GM18507 (cell line): Measurements from ENCODE around the gene MKNK1.

Experiments
- DNase-seq: peaks from one replicate; pipeline ENCODE4 v3.0.0; 2011; ENCODE audit warnings: low read depth; ENCODE audit not compliant: insufficient read length; ENCODE audit errors: extremely low spot score
- FAIRE-seq: peaks from 2 replicates; lab custom pipeline; 2011; peaks lifted over from hg19 to GRCh38; lab: Jason Lieb, UNC

Gene MKNK1

DNA sequence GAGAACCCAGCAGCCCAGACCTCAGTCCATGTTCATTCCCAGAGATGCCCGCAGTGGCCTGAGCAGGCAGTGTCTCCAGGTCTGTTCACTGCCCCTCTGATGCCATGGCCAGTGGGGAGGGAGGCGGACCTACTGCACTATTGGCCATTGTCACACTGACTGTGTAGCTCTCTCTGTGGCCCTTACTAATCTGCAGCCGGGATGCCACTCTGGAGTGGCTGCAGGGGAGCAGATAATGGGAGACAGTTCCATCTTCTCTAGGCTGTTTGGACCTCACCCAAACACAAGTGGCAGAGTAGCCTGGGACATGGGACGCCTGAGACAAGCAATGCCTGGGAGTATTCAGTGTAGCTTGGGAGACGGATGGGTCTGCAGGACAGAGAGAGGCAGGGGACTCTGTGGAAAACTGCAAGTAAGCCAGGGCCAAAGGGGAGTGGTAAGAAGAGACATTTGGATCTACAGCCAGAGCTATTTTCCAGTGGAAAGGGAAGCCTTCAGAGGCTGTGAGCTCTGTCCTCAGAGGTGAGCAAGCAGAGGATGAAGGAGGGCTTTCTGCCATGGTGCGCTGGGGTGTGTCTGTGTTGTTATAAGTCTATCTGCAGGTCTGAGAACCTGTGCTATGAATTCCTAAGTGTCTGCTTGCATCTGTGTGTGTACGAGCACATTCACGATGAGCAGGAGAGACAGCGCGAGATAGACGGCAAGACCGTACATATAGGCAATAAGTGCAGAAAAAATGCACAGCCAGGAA lies 87.7 kb downstream of the MKNK1 start:
- DNase-seq (no peak), FAIRE-seq (no peak)

DNA sequence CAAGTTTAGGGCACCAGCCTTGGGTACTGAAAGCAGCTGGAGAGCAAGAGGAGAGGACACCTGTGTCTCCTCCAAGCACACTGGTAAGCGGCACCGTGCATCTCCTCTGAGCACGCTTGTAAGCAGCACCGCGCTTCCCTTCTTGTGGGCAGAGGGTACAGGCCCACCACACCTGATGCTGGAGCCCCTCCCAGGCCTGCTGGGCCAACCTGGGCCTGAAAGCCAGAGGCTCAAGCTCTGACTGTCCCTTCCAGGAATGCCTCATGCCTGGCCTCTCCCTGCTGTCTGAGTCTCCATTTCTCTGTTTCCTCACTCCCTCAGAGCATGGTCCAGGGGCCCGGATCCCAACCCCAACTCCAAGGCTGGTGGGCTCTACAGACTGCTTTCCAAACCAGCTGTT lies 88.5 kb downstream of the MKNK1 start:
- DNase-seq = no peak
- no peak for FAIRE-seq

DNA sequence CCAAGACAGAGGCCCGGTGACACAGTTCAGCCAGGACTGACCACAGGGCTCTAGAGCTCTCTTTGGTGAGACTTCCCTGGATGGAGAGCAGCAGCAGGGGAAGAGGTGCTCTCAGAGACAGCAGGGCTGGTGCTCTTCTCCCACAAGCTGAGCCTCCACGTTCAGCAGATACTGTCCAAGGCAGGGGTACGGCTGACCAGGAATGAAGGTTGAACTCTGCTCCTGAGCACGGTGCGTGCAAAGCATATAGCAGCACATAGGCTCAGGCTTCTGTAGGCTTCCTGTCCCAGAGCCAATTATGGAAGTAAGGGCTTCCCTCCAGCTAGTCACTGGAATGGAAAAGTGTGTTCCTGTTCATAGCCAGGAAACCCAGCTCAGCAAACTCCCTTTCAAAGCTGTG lies 90.5 kb downstream of the MKNK1 start:
- no peak for DNase-seq
- FAIRE-seq = no peak

DNA sequence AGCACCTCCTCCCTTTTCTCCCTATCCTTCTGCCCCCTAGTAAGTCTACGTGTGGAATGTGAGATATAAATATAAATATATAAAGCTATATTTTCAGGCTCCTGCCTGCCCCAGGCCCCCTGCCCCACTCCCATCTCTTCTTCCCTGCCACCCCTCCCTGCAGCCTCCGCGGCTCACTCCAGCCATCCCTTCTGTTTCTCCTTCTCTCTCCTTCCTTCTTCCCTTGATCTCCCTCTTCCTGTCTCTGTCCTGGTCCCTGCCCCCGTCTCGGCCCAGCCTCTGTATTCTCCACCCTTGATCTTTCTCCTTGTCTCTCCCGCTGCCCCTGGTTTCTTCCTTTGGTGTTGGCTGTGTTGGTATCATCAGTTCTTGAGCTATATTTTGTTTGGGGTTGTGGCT lies 91.3 kb downstream of the MKNK1 start:
- no peak for DNase-seq
- FAIRE-seq = no peak

DNA sequence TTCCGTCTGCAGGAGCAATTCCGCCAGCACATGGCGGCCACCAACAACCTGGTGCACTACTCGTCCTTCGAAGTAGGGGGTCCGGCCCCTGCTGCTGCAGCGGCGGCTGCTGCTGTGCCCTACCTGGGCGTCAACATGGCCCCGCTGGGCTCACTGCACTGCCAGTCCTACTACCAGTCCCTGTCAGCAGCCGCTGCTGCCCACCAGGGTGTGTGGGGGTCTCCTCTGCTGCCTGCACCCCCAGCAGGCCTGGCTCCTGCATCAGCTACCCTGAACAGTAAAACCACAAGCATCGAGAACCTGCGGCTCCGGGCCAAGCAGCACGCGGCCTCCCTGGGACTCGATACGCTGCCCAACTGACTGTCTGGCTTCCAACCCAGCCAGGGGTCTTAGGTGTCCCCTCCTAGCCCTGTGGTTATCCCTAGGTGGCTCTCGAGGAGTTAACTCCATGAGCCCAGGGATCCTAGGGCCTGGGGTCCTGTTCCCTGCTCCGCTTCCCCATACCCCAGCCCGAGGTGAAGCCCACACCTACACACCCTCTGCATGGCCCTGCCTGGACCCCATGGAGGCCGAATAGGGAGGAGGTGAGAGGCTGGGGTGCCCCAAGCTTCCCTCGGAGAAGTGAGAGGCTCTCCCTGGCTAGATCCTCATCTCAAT lies 91.8 kb downstream of the MKNK1 start:
- FAIRE-seq (no peak), DNase-seq (no peak)

DNA sequence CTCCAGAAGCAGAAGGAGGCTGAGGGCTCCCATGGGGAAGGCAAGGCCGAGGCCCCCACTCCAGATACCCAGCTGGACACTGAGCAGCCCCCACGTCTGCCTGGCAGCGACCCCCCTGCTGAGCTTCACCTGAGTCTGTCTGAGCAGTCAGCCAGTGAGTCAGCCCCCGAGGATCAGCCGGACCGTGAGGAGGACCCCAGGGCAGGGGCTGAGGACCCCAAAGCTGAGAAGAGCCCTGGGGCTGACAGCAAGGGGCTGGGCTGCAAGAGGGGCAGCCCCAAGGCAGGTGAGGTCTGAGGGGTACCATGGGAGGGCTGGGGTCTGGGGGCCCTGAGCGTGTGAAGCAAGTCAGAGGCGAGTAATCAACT lies 93.1 kb downstream of the MKNK1 start:
- DNase-seq (no peak), FAIRE-seq (no peak)

DNA sequence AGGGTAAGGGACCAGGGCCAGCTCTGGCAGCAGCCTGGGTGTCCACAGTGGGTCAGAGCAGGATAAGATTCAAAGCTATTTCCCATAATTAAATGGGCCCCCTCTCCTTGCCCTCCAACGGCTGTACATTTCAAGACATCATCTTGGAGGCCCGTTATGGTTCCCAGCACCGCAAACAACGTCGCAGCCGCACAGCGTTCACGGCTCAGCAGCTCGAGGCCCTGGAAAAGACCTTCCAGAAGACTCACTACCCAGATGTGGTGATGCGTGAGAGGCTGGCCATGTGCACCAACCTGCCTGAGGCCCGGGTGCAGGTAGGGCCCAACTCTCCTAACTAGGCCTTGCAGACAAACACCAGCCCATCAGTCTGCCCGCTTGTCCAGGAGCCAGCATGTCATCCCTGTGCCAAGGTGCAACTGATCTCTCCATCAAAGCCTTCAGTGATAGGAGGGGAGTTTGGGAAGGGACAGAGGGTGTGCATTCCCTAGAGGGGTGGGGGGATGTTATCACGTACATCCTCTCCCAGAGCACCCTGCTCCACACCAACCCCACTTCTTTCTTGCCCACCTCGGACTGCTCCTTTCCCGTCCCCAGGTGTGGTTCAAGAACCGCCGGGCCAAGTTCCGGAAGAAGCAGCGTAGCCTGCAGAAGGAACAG lies 93.6 kb downstream of the MKNK1 start:
- no peak for DNase-seq
- no peak for FAIRE-seq

DNA sequence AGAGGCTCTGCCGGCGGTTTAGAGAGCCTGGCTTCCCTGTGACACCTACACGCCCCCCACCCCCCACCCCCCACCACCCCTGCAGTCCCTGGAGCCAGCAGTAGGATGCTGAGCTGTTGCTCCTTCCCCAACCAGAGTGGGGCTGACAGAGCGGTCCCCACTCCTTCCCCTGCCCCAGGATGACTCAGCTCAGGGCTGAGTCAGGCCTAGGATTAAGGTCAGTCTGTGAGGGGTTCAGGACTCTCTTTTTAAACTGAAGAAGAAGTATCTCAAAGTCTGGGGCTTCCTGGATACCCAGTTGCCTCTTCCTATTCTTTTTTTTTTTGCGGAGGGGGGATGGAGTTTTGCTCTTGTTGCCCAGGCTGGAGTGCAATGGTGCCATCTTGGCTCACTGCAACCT lies 95.3 kb downstream of the MKNK1 start:
- DNase-seq = no peak
- FAIRE-seq = no peak
